DND-41 (cell line): ENCODE data around the gene SMARCA5.

Experiments used
- ATAC-seq: fragments of 200-7000 bp; cut with Tn5 transposase; 3 replicates; pipeline ENCODE4 v1.9.1; 2021; ENCODE audit warnings: low read depth; ENCODE audit not compliant: insufficient read depth
- DNase-seq: peaks from one replicate; pipeline ENCODE4 v3.0.0-alpha.2; 2020
- H2AFZ ChIP-seq: 2 replicates; pipeline ENCODE4 v1.6.0; 2012; ENCODE audit warnings: low read depth, low read length
- H3K27ac ChIP-seq: 2 replicates; pipeline ENCODE4 v1.5.1; 2012; ENCODE audit warnings: low read length, inconsistent platforms
- H3K27me3 ChIP-seq: fragments of 200-600 bp; sonication (generic); 2 replicates; pipeline ENCODE4 v1.6.0; 2012; ENCODE audit warnings: low read length, mild to moderate bottlenecking, inconsistent platforms; ENCODE audit not compliant: insufficient read depth, poor library complexity
- H3K36me3 ChIP-seq: 2 replicates; pipeline ENCODE4 v1.5.1; 2012; ENCODE audit warnings: low read length, inconsistent platforms; ENCODE audit not compliant: insufficient read depth
- H3K4me1 ChIP-seq: 2 replicates; pipeline ENCODE4 v1.5.1; 2012; ENCODE audit warnings: mild to moderate bottlenecking, low read length; ENCODE audit not compliant: insufficient read depth
- H3K4me2 ChIP-seq: 2 replicates; pipeline ENCODE4 v1.6.0; 2012; ENCODE audit warnings: mild to moderate bottlenecking, moderate library complexity, low read length, inconsistent platforms; ENCODE audit not compliant: insufficient read depth
- H3K4me3 ChIP-seq, 2 experiments: fragments of 200-600 bp in 1 of 2; shearing (Covaris generic) in 1 of 2; 2 replicates each; pipeline ENCODE4 v1.5.1; 2012 to 2016; ENCODE audit warnings: inconsistent platforms in 2 of 2, low read length in 2 of 2, mild to moderate bottlenecking in 2 of 2, low read depth in 1 of 2, moderate library complexity in 1 of 2
- H3K79me2 ChIP-seq: 2 replicates; pipeline ENCODE4 v1.6.0; 2012; ENCODE audit warnings: low read length, inconsistent platforms; ENCODE audit not compliant: insufficient read depth
- H3K9ac ChIP-seq: 2 replicates; pipeline ENCODE4 v1.6.0; 2012; ENCODE audit warnings: low read depth, mild to moderate bottlenecking, inconsistent platforms, low read length, moderate library complexity
- H3K9me3 ChIP-seq: 2 replicates; pipeline ENCODE4 v1.5.1; 2012; ENCODE audit warnings: low read length, moderate library complexity, mild to moderate bottlenecking, inconsistent platforms; ENCODE audit not compliant: insufficient read depth, severe bottlenecking
- H4K20me1 ChIP-seq: 2 replicates; pipeline ENCODE4 v1.6.0; 2012; ENCODE audit warnings: low read length; ENCODE audit not compliant: insufficient read depth
- EZH2 ChIP-seq: IDR thresholded peaks from 3 replicates; pipeline ENCODE4 v1.6.1; 2012; ENCODE audit warnings: borderline replicate concordance, low read depth, mild to moderate bottlenecking, moderate library complexity, low read length, inconsistent platforms; ENCODE audit not compliant: severe bottlenecking
- TF ChIP-seq, protein P1 (sequence below): IDR thresholded peaks from 2 replicates; pipeline ENCODE4 v1.5.1; 2012; ENCODE audit warnings: borderline replicate concordance, low read length, moderate library complexity, mild to moderate bottlenecking; ENCODE audit not compliant: poor library complexity, severe bottlenecking; ENCODE audit errors: extremely low read depth

SMARCA5 gene

DNA sequence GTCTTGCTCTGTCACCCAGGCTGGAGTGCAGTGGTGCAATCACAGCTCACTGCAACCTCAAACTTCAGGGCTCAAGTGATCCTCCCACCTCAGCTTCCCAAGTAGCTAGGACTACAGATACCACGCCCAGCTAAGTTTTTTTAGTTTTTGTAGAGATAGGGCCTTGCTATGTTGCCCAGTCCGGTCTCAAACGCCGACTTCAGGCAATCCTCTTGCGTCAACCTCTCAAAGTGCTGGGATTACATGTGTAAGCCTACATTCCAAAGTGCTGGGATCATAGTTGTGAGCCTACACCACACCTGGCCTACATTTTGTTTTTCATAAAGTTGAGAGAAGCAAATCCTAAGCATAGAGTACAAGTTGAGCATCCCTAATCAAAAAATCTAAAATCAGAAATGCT lies 42.2 kb downstream of the SMARCA5 start:
- H3K27me3 ChIP-seq: no peaks in the 10 kb centered on the region
- H2AFZ ChIP-seq: no peak overlapping the region
- H3K4me1 ChIP-seq: no peaks in the 10 kb centered on the region
- H3K4me3 ChIP-seq: no peak overlapping the region
- no peak overlapping the region for H3K27ac ChIP-seq
- no peak for ATAC-seq
- H3K9ac ChIP-seq: no peak overlapping the region
- DNase-seq: no peak
- H3K79me2 ChIP-seq: no peaks in the 10 kb centered on the region
- H3K9me3 ChIP-seq: no peaks in the 10 kb centered on the region
- TF ChIP-seq, protein P1, sequence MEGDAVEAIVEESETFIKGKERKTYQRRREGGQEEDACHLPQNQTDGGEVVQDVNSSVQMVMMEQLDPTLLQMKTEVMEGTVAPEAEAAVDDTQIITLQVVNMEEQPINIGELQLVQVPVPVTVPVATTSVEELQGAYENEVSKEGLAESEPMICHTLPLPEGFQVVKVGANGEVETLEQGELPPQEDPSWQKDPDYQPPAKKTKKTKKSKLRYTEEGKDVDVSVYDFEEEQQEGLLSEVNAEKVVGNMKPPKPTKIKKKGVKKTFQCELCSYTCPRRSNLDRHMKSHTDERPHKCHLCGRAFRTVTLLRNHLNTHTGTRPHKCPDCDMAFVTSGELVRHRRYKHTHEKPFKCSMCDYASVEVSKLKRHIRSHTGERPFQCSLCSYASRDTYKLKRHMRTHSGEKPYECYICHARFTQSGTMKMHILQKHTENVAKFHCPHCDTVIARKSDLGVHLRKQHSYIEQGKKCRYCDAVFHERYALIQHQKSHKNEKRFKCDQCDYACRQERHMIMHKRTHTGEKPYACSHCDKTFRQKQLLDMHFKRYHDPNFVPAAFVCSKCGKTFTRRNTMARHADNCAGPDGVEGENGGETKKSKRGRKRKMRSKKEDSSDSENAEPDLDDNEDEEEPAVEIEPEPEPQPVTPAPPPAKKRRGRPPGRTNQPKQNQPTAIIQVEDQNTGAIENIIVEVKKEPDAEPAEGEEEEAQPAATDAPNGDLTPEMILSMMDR: no peak
- no peak for TF ChIP-seq EZH2
- H3K4me2 ChIP-seq: no peak overlapping the region
- peaks cover 48% of the 10 kb centered on the region for H3K36me3 ChIP-seq
- H4K20me1 ChIP-seq: no peaks in the 10 kb centered on the region

DNA sequence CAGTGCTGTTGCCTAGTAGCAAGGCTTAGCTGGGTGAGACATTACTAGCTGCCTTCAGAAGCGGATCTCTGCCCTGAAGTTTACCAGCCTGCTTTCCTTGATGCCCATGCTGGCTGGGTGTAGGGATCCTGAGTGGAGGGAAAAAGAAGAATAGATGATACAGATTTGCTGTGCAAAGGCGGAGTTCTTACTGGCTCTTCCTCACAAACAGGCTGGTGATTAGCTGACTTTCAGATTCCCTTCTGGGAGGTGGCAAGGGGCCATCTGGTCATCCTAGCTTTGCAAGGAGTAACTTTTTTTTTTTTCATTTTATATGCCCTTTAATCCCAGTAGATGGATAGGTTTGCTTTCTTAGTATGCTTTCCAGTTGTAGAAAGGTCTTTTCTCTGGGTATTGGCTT lies 44.8 kb downstream of the SMARCA5 start:
- ATAC-seq: 0 out of 3 replicates have a peak, but pooled peaks have one; percentile 12
- Histone ChIP-seq H3K27ac (no peak overlapping the region), H4K20me1 (no peaks in the 10 kb centered on the region)

DNA sequence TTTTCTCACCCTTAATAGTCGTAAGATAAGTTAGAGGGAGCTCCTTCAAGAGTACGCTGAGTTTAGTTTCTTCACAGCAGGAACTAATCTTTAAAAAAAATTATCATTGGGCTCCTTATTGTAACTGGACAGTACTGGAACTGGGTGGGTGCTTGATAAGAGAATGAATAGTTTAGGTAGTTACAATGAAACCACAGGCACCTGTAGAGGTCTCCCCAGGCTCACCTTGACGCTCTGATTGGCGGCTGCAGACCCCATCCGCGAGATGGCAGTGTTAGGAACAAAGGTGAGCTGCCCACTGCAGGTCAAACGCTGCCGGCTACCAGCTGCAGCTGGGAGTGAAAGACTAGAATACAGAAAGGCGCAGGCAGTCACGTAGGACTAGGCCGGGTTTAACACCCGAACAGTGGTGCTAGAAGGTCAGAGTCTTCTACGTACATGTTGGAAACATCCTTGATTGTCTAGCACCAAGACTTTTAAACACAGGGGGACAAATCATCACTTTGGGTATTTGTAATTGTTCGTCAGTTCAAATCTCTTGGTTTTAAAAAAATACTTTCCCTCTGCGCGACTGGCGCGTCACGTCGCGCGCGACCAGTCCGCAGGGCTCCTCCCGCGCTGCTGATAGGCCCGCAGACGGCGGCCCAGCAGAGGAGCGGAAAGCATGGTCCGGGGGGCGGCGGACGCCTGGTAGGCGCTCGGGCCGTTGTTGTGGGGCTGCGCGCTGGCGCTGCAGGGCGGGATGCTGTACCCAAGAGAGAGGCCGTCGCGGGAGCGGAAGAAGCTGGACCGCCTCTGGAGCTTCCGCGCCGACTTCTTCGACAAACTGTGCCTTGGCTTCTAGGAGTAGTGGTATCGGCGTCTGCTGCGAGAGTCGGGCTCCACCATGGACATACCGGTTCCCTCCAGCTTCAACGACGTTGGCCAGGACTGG lies 45.6 kb downstream of the SMARCA5 start:
- Histone ChIP-seq H3K4me2 (no peak overlapping the region), H3K4me3 (no peak overlapping the region), H3K4me1 (no peaks in the 10 kb centered on the region), H4K20me1 (no peaks in the 10 kb centered on the region), H3K27ac (no peak overlapping the region), H3K9me3 (no peaks in the 10 kb centered on the region), H3K27me3 (no peaks in the 10 kb centered on the region), H3K9ac (no peak overlapping the region), H3K36me3 (peaks cover 14% of the 10 kb centered on the region; the same call in 1 of the 2 replicates), H2AFZ (no peak overlapping the region), H3K79me2 (no peaks in the 10 kb centered on the region)
- ATAC-seq (no peak), DNase-seq (no peak)
- no peak for TF ChIP-seq EZH2
- TF ChIP-seq, protein P1: no peak

More for the DNA sequence above, 44.8 kb downstream of the SMARCA5 start:
- H3K79me2 ChIP-seq: no peaks in the 10 kb centered on the region
- H3K4me3 ChIP-seq: no peak overlapping the region
- H3K9ac ChIP-seq: no peak overlapping the region
- no peak overlapping the region for H3K4me2 ChIP-seq
- H3K9me3 ChIP-seq: no peaks in the 10 kb centered on the region
- peaks cover 22% of the 10 kb centered on the region; the same call in 1 of the 2 replicates for H3K36me3 ChIP-seq
- H3K4me1 ChIP-seq: no peaks in the 10 kb centered on the region
- DNase-seq: no peak
- H2AFZ ChIP-seq: no peak overlapping the region
- no peaks in the 10 kb centered on the region for H3K27me3 ChIP-seq
- TF ChIP-seq, protein P1: no peak
- no peak for TF ChIP-seq EZH2
